HG03378 (cell line): ENCODE data around the gene ELMOD1.

ENCODE experiments used
- ATAC-seq: cut with Tn5 transposase; IDR thresholded peaks from one replicate; pipeline ENCODE4 v1.9.1; 2021; ENCODE audit warnings: mild to moderate bottlenecking, moderate library complexity; ENCODE audit not compliant: unreplicated experiment

Gene ELMOD1

GRCh38 chr11:107581147-107581546, 9.8 kb upstream of the ELMOD1 start:
- no peak for ATAC-seq

DNA sequence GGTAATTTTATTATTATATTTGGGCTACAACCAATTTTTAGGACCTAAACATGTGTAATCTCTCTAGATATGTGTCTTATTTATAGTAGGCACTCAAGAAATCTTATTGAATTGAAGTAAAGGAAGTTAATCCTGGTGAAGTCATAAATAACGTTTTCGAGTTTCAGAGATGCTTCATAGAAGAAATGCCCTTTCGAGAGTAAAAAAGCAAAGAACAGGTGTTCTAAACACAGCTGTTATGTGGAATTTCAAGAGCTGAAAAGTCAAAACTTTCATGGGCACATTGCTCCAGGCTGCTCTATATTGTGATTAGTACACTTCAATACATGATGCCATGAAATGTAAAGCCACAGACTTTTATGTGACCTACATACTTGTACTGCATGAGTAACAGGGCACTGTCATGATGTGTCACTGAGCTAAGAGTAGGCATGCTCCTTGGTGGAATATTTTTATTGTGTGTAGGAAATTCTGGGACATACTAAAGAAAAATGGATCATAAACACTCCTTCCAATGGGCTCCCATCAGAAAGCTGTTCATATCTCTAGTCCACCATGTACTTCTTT, 7.2 kb upstream of the ELMOD1 start:
- ATAC-seq = no peak

GRCh38 chr11:107587306-107587979, 3.5 kb upstream of the ELMOD1 start:
- ATAC-seq = no peak

- ATAC-seq = no peak
Observed at GRCh38 chr11:107591378-107592230, 657 bp downstream of the ELMOD1 start.

DNA sequence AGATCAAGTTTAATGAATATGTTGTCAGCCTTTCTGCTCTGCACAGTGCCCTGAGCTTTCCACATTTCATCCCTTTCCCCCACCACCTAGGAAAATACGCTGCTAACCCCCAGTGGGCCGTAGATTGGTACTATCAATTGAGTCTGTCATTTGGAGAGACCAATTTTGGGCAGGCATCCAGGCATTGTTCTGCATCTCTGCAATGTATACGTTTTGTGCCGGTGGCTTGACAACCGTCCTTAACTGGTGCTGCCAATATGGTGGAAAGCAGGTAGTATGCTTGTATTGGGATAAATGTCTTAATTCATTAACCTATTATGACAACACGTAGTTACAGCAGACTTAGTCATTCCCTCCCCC, 1.3 kb downstream of the ELMOD1 start:
- ATAC-seq = no peak

DNA sequence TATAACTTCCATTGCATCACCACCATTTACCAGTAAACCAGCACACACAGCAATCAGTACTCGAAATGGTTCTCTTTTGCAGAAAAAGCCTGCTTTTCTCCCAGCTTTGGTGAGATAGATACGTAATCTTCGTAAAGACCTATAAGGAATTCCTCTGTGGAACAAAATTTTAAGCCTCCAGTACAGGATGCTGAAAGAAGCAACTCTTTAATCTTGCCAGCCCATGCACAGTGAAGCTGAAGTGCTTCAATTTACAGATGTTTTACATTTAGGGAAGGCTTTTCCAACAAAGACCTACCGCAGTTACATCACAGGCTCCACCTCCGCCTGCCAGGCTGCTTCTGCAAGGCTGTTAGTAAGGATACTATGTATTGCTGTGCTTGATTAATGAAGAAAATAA, 1.9 kb downstream of the ELMOD1 start:
- ATAC-seq = no peak

- no peak for ATAC-seq
Observed at GRCh38 chr11:107593951-107594350, 3.0 kb downstream of the ELMOD1 start.

GRCh38 chr11:107594736-107595135, 3.8 kb downstream of the ELMOD1 start:
- ATAC-seq = no peak

DNA sequence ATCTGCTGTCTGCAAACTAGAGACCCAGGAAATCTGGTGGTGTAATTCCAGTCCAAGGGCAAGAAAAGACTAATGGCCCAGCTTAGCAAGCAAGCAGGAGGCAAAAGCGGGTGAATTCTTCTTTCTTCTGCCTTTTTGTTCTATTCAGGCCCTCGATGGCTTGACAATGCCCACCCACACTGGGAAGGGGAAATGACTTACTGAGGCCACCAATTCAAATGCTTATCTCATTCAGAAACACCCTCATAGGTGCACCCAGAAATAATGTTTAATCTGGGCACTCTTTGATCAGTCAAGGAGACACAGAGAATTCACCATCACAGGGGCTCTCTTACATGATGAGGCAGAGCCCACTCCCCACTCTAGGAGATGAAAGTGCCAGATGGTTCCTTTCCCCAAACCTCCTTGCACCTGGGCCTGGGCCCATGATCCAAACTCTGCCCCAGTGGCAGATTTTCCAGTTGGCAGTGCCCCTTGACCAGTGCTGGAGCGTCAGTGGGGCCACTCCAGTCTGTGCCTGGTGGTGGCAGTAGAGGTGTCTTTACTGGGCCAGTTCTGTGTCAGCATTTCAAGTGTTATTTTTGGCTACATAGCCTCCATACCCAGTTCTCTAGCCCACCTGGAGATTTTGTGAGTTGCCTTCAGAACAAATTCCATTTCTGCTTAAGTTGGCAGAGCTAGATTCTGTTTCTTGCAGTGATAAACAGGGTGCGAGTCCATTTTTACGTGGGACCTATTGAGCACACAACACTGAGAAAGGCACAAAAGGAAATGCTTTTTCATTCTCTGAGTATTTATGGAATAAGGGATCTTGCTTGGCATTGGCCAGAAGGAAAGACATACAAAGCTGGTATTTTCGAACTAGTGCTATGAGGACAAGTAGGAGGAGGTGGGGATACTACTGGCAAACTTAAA, 7.5 kb downstream of the ELMOD1 start:
- ATAC-seq = no peak

- ATAC-seq = no peak
Observed at GRCh38 chr11:107605061-107606006, 14.4 kb downstream of the ELMOD1 start.

GRCh38 chr11:107606141-107606540, 15.2 kb downstream of the ELMOD1 start:
- ATAC-seq = no peak

DNA sequence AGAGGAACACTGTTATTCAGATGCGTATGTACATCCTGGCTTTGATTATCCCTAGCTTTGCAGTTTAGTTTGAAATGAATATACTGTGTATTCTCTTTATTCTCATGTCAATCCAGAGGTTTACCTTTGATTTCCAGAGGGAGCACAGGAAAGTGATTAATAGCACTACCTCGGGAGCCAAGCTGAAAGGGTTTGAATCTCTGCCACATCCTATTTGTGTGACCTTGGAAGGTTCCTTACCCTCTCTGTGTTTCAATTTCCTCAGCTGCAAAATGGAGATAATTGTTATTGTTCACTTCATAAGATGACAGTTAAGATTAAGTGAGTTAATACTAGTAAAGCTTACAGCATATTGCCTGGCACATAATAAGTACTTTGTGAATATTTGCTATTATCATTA, 17.9 kb downstream of the ELMOD1 start:
- no peak for ATAC-seq

- ATAC-seq = no peak
Observed at GRCh38 chr11:107609400-107610218, 18.7 kb downstream of the ELMOD1 start.

GRCh38 chr11:107612445-107612844, 21.5 kb downstream of the ELMOD1 start:
- ATAC-seq = no peak

GRCh38 chr11:107619926-107620325, 29.0 kb downstream of the ELMOD1 start:
- ATAC-seq = no peak

GRCh38 chr11:107621081-107621480, 30.1 kb downstream of the ELMOD1 start:
- ATAC-seq = no peak

DNA sequence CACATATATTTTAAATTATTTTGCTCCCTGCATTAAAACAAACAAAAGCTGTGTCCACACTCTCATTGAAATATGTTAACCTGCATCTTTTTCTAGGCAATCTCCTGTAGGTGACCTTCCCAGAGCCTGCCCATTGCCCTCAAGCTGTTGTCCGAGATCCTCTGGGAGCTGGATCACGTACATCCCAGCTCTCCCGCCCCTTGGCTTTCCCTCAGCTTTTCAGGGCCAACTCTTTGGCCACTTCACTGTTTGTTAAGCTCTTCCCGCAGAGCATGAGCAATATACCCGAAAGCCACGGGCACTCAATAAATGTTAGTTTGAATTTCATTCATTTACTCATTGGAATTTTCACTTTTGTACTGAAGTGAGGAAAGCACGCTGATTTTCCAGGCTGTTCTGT, 32.2 kb downstream of the ELMOD1 start:
- ATAC-seq = no peak

DNA sequence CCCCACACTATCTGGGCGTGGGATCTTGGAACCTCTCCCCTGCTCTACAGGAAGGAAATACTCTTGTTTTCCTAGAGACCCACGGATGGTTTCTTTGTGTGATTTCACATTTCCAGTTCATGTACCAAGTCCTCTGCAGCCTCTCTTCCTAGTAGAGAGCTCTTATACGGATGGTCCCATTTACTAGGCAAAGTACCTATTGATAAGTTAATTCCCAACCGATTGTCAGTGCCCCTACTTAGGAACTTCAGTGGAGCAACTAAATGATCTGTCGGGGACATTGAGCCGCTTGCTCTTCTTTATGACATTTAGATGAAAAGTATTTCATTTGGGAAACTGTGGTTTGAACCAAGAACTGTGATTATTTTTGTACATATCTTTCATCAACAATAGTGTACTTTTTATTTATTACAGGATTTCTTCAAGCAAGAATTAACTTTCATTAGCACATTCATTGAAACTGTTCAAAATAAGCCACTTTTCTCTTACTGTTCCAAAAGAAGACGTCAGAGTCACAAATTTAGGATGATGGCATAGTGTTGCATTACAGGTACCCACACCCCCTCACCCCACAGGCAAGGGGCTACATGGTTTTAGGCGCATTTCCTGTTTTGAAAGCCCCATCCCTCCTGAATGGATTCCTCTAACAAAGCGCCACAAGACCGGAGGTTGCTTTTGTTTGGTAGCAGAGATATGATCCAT, 34.2 kb downstream of the ELMOD1 start:
- no peak for ATAC-seq

DNA sequence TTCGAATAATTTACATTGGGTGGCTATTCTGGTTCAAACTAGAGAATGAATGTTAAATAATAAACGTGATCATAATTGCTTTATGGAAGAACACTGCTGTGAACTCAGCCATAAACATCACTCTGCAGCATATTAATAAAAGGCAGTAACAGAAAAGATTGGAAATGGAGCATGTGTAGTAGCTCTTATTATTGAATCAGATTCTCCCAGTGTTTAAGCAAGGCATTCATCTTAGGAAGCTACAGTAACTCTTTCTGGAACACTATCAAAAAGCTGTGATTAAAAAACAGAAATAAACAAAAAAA, 34.7 kb downstream of the ELMOD1 start:
- ATAC-seq = no peak
